Duodenal mucosa (tissue), 2 donors: ENCODE measurements around the gene KLKB1.

Source experiments
- H3K27ac ChIP-seq: one replicate; pipeline ENCODE4 v1.7.0; 2013; ENCODE audit warnings: low read depth, low read length
- H3K27me3 ChIP-seq, 2 donors: one replicate each; pipeline ENCODE4 v1.7.0; 2013; ENCODE audit warnings: low read length in 2 of 2, control low read depth in 1 of 2; ENCODE audit not compliant: insufficient read depth in 2 of 2, control insufficient read depth in 1 of 2
- H3K36me3 ChIP-seq, 2 donors: one replicate each; pipeline ENCODE4 v1.7.0; 2013; ENCODE audit warnings: low read length in 2 of 2, control low read depth in 1 of 2; ENCODE audit not compliant: insufficient read depth in 2 of 2, control insufficient read depth in 1 of 2
- H3K4me1 ChIP-seq, 2 donors: one replicate each; pipeline ENCODE4 v1.7.0; 2013; ENCODE audit warnings: low read length in 2 of 2, control low read depth in 1 of 2; ENCODE audit not compliant: insufficient read depth in 2 of 2, control insufficient read depth in 1 of 2
- H3K4me3 ChIP-seq, 2 donors: one replicate each; pipeline ENCODE4 v1.7.0; 2013; ENCODE audit warnings: low read length in 2 of 2, low read depth in 1 of 2
- H3K9ac ChIP-seq, 2 donors: one replicate each; pipeline ENCODE4 v1.7.0; 2013; ENCODE audit warnings: low read length in 2 of 2, low read depth in 1 of 2
- H3K9me3 ChIP-seq, 2 donors: one replicate each; pipeline ENCODE4 v1.7.0; 2013; ENCODE audit warnings: low read length in 2 of 2, control low read depth in 1 of 2; ENCODE audit not compliant: control insufficient read depth in 1 of 2

KLKB1 gene

GRCh38 chr4:186201535-186202230, 25.6 kb upstream of the KLKB1 start:
- peaks cover 9 to 10% of the 10 kb centered on the region in 2 donors for H3K36me3 ChIP-seq
- H3K27me3 ChIP-seq = no peaks in the 10 kb centered on the region
- peaks cover 10 to 11% of the 10 kb centered on the region in 2 donors for H3K4me1 ChIP-seq
- no peaks in the 10 kb centered on the region for H3K9me3 ChIP-seq
- no peak overlapping the region for H3K4me3 ChIP-seq
- no peak overlapping the region for H3K9ac ChIP-seq
- H3K27ac ChIP-seq = no peak overlapping the region

DNA sequence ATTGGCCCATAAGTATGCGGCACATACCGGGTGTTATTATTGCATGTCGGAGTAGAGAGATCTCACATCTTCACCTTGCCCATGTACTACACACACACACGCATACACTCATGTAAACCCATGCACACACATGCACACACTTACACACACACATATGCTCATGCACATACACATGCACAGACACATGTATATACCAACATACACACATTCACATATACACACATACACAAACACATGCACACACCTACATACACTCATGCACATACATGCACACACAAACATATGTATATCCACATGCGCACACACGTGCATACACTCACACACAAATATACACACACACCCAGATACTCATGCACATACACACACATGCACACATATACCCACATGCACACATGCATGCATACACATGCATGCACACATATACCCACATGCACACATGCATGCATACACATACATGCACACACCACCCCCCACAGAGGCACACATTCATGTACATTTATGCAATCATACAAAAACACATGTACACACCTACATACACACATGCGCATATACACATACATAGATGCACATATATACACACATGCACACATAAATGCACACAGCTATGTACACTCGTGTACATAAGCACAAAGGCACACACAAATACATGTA, 24.7 kb upstream of the KLKB1 start:
- Histone ChIP-seq H3K27ac (no peak overlapping the region), H3K9ac (no peak overlapping the region), H3K36me3 (peaks cover 5 to 9% of the 10 kb centered on the region in 2 donors), H3K4me3 (no peak overlapping the region), H3K9me3 (no peaks in the 10 kb centered on the region), H3K4me1 (peaks cover 10 to 11% of the 10 kb centered on the region in 2 donors), H3K27me3 (no peaks in the 10 kb centered on the region)

GRCh38 chr4:186203406-186203805, 23.9 kb upstream of the KLKB1 start:
- H3K4me3 ChIP-seq = no peak overlapping the region
- H3K4me1 ChIP-seq = peaks cover 10 to 11% of the 10 kb centered on the region in 2 donors
- H3K27me3 ChIP-seq = no peaks in the 10 kb centered on the region
- H3K9ac ChIP-seq = peak overlapping the region in 1 of 2 donors; percentile 15
- no peaks in the 10 kb centered on the region for H3K9me3 ChIP-seq
- no peak overlapping the region for H3K27ac ChIP-seq
- peaks cover 8% of the 10 kb centered on the region in 2 donors for H3K36me3 ChIP-seq

- H3K36me3 ChIP-seq = peaks cover 11 to 13% of the 10 kb centered on the region in 2 donors
- H3K27ac ChIP-seq = peak overlapping the region; percentile 11
- H3K4me3 ChIP-seq = peak overlapping the region; percentile 42 to 55
- peak overlapping the region; percentile 15 to 39 for H3K9ac ChIP-seq
- H3K9me3 ChIP-seq = peaks cover 0 to 3% of the 10 kb centered on the region in 2 donors
- no peaks in the 10 kb centered on the region for H3K27me3 ChIP-seq
- H3K4me1 ChIP-seq = peaks cover 10 to 11% of the 10 kb centered on the region in 2 donors
These were observed 23.2 kb upstream of the KLKB1 start for GRCh38 chr4:186204103-186204559.

- Histone ChIP-seq H3K9ac (peak overlapping the region; percentile 31 to 39), H3K9me3 (peaks cover 0 to 4% of the 10 kb centered on the region in 2 donors), H3K27me3 (no peaks in the 10 kb centered on the region), H3K27ac (peak overlapping the region; percentile 11), H3K4me1 (peaks cover 10 to 11% of the 10 kb centered on the region in 2 donors), H3K36me3 (peaks cover 12 to 19% of the 10 kb centered on the region in 2 donors), H3K4me3 (peak overlapping the region; percentile 42 to 55)
These were observed 22.6 kb upstream of the KLKB1 start for GRCh38 chr4:186204686-186205085.

DNA sequence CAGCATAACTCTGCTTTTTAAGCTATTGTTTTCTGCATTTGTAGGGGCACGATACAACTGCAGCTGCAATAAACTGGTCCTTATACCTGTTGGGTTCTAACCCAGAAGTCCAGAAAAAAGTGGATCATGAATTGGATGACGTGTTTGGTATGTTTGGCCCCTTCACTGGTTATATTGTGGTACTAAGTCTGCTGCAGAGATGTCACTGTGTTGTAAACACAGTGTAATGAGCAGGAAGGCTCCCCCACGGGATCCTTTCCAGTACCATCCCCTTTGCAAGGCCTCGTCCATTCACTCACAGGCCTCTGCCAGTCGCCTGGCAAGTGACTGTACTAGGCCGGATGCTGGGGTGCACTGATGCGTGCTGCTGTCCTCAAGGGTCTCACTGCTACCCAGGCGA, 22.2 kb upstream of the KLKB1 start:
- Histone ChIP-seq H3K9me3 (peaks cover 0 to 4% of the 10 kb centered on the region in 2 donors), H3K9ac (no peak overlapping the region), H3K27ac (no peak overlapping the region), H3K27me3 (no peaks in the 10 kb centered on the region), H3K4me3 (peak overlapping the region; percentile 42 to 55), H3K36me3 (peaks cover 12 to 24% of the 10 kb centered on the region in 2 donors), H3K4me1 (peaks cover 10 to 11% of the 10 kb centered on the region in 2 donors)

GRCh38 chr4:186216465-186217024, 10.8 kb upstream of the KLKB1 start:
- H3K9me3 ChIP-seq = no peaks in the 10 kb centered on the region
- H3K36me3 ChIP-seq = no peaks in the 10 kb centered on the region
- H3K4me3 ChIP-seq = no peak overlapping the region
- H3K27me3 ChIP-seq = no peaks in the 10 kb centered on the region
- no peak overlapping the region for H3K9ac ChIP-seq
- H3K27ac ChIP-seq = no peak overlapping the region
- no peaks in the 10 kb centered on the region for H3K4me1 ChIP-seq

DNA sequence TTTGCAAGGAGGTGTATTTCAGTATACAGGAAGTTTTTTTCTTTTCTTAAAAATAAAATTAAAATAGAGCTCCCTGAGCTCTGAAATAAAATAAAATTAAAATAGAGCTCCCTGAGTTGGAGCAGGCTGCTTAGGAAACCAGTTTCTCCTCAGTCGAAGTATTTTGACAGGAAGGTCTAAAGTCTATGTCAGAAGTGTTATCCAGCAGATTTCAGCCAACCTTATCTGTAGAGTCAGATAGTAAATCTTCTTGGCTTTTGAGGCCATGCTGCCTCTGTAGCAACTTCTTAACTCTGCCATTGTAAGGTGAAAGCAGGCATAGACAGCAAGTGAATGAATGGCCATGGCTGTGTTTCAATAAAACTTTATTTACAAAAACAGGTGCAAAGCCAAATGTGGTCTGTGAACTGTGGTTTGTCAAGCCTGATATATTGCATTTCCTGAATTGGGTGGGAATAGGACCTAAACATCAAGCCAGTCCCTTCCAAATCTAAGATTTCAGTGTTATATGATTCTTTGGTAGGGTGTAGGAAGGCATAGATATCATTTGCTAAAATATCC, 9.5 kb upstream of the KLKB1 start:
- no peaks in the 10 kb centered on the region for H3K9me3 ChIP-seq
- no peaks in the 10 kb centered on the region for H3K4me1 ChIP-seq
- no peaks in the 10 kb centered on the region for H3K27me3 ChIP-seq
- no peak overlapping the region for H3K27ac ChIP-seq
- no peak overlapping the region for H3K9ac ChIP-seq
- no peak overlapping the region for H3K4me3 ChIP-seq
- no peaks in the 10 kb centered on the region for H3K36me3 ChIP-seq

- no peak overlapping the region for H3K4me3 ChIP-seq
- no peak overlapping the region for H3K27ac ChIP-seq
These were observed 5.7 kb upstream of the KLKB1 start for GRCh38 chr4:186221624-186222023.

GRCh38 chr4:186225848-186226247, 1.5 kb upstream of the KLKB1 start:
- Histone ChIP-seq H3K27me3 (no peaks in the 10 kb centered on the region), H3K4me3 (no peak overlapping the region), H3K36me3 (no peaks in the 10 kb centered on the region), H3K4me1 (peaks cover 7 to 8% of the 10 kb centered on the region in 2 donors), H3K27ac (no peak overlapping the region), H3K9ac (no peak overlapping the region), H3K9me3 (peaks cover 8 to 11% of the 10 kb centered on the region in 2 donors)

More at GRCh38 chr4:186221624-186222023, 5.7 kb upstream of the KLKB1 start:
- Histone ChIP-seq H3K9ac (no peak overlapping the region), H3K27me3 (no peaks in the 10 kb centered on the region), H3K9me3 (peaks cover 8 to 11% of the 10 kb centered on the region in 2 donors), H3K4me1 (no peaks in the 10 kb centered on the region), H3K36me3 (no peaks in the 10 kb centered on the region)
